Right kidney (tissue), 1 donor: ENCODE measurements around the gene ADAMTS8.
"Not testable (repeated sequence)": the region's sequence is repeated elsewhere in the genome, so short reads cannot be mapped to it uniquely, and the experiment has no call there.

Source experiments
- DNase-seq: peaks from one replicate; pipeline ENCODE4 v3.0.0-alpha.2; 2016

The ADAMTS8 gene

DNA sequence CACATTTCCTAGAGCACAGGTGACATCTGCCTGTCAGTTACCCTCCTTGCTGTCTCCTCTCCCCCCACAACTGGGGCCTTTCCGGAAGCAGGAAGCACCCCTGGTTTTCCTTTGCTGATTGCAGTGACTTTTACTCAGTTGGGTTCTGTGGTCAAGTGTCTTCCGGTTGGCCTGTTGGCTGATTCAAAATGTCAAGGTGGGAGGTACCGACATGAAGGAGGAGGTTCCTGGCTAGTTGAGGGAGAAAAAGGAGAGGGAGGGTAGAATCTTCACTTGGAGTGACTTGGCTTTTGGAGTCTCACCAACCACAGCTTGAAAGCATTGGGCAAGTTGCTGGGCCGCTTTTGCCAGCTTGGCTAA lies 10.7 kb upstream of the ADAMTS8 start:
- no peak for DNase-seq

DNA sequence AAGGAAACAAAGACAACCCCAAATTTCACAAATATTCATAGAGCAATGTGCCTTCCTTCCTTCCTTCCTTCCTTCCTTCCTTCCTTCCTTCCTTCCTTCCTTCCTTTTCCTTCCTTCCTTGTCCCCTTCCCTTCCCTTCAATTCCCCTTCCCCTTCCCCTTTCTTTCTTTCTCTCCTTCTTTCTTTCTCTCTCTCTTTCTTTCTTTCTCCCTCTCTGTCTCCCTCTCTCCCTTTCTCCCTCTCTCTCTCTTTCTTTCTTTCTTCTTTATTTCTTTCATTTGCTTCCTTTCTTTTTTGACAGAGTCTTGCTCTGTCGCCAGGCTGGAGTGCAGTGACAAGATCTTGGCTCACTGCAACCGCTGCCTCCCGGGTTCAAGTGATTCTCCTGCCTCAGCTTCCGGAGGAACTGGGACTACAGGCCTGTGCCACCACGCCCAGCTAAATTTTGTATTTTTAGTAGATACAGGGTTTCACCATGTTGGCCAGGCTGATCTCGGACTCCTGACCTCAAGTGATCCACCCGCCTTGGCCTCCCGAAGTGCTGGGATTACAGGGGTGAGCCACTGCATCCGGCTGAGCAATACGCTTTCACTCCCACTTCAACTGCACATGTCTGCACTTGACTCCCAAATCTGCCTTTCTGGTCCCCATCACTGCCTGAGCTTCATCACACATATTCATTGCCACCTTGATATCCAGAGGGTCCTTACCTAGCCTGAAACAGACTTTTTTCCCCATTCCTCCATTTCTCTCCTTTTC lies 10.2 kb upstream of the ADAMTS8 start:
- not testable (repeated sequence) for DNase-seq

DNA sequence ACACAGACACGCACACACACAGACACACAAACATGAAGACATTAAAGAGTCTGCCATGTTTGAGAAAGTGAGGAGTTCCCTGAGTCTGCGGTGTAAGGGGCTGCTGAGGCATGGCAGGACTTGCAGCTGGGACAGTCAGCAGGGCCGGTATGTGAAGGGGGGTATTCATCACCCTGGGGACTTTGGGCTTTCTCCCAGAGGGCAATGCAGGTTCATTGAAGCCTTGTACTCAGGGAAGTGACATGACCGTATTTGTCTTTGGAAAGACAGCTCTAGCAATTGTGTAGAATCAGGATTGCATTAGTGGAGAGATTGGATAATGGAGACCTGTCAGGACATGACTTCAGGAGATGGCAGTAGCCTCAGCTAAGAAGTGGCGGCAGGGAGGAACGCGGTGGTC lies 9.4 kb upstream of the ADAMTS8 start:
- DNase-seq: no peak

DNA sequence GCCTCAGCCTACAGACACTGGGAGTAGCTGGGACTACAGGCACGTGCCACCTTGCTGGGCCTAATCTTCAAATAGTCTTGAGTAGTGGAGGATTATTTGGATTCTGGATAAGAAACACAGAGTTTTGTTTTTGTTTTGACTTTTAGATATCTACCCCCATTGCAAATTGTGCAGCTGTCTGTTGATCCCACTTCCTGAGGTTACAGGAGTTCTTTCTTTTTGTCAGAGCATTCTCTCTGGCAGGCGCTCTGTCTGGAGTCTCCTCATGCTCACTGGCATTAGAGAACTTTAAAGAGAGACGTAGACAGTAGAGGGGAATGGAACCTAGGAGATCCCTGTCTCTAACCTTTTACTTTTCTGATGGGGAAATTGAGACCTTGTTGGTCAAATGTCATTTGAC lies 7.8 kb upstream of the ADAMTS8 start:
- no peak for DNase-seq

DNA sequence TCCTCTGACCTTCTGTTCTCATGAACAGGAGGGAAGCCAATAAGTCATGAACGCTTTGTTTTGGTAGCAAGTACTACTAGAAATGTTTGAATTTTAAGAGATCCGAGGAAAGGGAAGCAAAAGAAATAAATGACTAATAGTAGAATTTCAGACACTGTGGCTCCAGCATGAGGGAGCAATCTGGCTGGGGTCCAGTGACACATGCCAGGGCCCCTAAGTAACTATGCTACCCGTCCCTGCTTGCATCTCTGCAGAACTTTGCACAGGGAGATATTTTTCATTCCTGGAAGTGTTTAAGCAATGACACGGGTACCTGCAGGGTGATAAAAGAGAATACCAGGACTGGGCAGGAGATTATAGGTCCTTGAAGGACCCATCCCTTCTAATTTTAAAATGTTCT lies 7.3 kb upstream of the ADAMTS8 start:
- no peak for DNase-seq

DNA sequence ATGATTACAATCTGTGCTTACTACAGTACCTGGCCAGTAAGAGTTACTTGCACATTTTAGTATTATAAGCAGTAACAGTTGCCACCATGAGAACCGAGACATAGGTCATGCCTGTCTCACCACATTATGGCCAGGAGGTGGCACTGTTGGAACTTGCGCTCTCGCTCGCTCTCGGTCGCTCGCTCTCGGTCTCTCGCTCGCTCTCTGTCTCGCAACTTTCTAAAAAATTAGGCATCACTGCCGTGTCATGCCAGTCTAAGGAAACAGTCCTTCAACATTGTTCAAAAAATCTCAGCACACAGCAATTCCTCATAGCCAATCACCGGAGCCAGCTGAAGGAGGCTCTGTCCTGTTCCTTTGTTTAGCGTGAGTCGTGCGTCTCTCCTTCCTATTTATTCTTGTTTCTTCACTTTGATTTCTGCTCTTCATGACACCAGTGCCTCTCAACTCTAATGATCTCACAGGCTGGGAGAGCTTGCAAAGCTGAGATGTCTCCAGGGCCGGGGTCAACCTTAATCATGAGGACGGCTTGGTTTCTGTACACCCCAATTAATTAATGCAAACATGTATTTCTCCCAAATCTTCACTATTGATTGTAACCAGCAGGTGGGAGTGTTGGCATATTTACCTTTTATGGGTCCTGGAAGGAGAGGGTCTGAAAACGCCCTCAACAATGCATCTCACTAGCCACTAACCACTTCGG lies 6.3 kb upstream of the ADAMTS8 start:
- peak; percentile 94 for DNase-seq

DNA sequence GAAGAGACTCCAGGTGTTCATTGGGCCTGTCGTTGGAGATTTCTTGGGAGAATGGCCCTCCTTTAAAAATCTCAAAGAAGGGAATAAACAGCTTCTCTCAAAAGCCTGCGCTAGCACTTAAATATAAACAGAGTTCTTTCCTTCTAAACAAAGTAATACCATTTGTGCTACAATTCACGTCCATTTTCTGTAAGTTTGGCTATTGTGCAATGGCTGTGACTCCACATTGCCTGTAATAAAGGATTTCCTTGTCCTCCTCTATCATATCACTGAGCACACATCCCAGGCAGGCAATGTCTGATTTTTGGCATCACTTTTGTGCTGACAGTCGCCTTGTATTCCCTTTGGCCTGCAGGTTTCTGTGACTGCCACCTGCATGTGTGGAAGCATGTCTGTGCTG lies 4.9 kb upstream of the ADAMTS8 start:
- DNase-seq: no peak

DNA sequence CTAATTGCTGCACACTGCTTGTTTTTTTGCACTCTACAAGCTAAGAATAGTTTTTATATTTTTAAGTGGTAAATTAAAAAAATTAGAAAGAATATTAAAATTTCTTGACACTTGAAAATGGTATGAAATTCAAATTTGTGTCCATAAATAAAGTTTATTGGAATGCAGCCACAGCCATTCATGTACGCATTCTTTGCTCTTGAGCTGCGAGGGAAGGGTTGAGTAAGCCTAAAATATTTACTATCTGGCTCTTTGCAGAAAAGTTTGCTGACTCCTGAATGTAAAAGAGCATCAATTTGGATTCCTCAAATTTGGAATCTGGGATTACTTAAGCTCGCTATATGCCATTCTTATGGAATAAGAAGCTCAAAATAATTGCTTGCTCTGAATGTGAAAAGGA lies 3.4 kb upstream of the ADAMTS8 start:
- no peak for DNase-seq

DNA sequence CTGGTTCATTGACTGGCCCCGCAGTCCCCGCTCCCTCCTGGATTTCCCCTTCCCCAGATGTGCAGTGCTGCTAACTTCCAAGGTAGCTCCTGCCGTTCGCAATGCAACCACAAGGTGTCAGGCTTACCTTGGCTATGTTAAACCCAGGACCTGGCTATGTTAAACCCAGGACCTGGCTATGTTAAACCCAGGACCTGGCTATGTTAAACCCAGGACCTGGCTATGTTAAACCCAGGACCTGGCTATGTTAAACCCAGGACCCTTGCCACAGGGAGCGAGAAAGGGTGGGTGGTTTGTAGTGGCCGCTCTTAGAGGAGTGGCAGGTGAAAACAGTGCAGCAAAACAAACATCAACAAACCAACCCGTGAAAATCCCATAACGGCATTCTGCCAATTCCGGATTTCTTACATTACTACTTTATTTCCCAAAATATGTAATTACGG lies 2.9 kb upstream of the ADAMTS8 start:
- no peak for DNase-seq

DNA sequence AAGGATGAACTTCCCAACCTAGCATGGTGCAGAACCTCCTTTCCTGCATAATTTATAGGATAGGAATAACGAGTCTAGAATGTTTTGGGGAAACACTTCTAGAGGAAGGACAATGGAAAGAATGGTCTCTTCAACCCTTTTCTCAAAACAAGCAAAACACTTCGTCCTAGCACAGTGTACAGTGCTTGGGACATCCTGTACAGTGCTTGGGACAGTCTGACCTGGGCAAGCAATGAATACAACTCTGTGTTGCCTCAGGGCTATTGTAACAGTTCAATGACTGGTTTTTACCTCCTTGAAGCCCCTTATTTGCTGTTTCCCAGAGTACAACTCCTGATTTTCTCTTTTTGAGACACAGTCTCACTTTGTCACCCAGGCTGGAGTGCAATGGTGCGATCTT lies 1.6 kb upstream of the ADAMTS8 start:
- no peak for DNase-seq

DNA sequence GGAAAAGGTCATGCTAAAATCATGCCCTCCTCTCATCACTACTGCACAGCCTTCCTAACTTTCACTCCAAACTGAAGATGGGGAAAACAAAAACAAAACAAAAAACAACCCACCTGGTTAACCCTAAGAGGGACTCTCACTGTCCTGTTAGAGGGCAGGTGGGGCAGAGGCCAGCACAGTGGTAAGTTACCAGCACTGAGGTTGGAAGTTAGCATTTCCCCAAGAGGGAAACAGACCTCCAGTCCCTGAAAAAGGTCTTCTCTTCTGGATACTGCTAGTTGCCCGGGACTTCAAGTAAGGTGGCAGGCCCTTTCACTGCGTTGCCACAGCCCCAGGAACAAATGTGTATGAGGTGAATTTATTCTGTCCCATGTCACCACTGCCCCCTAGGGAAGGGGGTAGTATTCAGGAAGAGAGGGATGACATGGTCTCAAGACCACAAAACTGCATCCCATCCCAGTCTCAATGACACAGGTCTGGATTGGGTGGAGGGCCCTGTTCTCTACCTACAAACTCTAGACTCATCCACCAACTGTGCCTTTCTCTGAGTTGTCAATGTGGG lies 792 bp upstream of the ADAMTS8 start:
- no peak for DNase-seq

DNA sequence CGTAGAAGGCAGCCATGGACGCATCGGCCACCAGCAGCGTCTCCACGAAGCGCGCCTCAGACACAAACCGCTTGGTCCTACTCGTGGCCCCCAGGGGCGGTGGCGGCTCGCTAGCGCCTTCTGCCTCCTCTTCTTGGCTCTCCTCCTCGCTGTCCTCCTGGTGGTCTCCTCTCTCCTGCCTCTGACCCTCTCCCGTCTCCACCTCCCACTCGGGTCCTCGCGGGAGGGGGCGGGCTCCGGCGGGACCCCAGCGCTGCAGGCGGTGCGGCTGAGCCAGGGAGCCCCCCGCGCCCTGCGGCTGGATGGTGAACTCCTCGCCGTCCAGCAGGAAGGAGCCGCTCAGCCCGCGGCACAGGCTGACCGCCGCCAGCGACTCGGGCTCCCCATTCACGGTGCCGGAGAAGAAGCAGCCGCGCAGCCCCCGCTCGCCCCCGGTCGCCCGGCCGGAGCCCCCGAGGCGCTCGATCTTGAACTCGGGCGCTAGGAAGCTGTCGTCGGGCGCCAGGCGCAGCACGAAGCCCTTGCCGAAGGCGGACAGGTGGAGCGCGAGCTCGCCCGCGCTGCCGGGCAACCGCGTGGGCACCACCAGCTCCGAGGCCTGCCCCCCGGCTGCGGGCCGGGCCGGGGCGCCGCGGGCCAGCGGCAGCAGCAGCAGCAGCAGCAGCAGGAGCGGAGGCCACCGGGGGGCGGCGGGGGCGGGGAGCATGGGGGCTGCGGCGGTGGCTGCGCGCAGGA lies 661 bp downstream of the ADAMTS8 start:
- DNase-seq: peak; percentile 81

DNA sequence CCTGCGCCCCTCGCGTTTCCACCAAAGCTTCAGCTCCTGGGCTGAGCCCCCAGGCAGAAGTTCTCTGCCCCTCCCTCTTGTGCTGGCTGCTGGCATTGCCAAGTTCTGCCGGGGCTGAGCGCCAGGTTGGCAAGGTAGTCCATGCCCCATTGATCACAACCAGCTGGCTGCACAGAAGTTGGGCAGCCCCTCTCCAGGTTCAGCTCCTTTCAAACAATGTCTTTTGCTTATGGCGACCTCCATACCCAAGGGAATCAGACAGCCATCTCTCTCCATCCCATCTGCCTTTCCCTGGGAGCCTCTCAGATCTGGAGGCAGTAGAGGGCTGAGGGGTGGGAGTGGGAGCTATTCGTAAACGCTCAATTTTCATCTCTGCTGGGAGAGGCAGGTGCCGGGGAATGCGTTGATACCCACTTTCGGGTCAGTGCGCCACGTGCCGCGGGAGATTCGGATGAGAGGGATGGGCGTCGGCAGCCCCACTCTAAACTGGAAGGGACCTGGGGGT lies 1.5 kb downstream of the ADAMTS8 start:
- peak; percentile 33 for DNase-seq

DNA sequence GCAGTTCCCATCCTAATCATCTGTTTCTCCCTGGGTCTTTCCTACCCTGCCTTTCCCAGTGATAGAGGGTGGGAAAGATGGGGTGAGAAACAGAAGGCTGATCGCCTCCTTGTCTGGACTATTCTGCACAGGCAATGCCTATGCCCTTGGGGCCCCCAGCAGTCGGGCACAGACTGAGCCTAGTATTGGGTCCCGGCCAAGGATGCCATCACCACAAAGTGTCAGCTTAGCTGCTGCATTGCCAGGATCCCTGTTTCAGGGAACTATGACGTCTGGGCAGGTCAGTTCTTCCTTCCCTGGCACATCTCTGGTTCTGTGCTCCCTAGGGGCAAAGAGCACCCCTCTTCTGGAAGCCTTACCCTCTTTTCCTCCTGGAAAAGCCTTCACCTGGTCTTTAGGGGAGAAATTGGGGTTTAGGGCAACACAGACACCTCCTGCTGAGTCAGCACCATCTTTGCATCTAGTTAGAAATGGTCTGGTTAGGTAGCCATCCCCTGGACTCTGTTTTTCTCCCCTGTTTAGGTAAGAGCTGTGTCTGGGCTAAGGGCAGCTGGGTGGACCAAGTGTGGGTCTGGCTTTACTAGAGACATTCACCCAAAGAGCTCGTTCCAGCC lies 2.1 kb downstream of the ADAMTS8 start:
- no peak for DNase-seq

DNA sequence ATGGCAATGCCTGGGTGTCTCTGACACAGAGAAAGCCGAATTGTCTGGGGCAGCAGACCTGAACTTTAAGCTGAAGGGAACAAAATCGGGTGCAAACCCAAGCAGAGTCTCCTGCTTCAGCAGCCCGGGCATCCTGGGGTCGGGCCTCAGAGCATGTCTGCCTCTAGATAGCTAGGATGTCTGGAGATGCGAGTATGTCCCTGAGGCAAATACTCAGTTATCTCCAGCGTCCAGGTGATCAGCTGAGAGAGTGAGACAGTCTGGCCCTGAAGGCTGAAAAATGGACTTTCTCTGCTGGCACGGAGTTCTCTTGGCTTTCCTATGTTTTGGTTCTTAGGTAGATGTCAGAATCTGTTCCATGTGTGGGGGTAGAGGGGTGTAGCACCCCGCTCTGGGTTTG lies 3.3 kb downstream of the ADAMTS8 start:
- no peak for DNase-seq

DNA sequence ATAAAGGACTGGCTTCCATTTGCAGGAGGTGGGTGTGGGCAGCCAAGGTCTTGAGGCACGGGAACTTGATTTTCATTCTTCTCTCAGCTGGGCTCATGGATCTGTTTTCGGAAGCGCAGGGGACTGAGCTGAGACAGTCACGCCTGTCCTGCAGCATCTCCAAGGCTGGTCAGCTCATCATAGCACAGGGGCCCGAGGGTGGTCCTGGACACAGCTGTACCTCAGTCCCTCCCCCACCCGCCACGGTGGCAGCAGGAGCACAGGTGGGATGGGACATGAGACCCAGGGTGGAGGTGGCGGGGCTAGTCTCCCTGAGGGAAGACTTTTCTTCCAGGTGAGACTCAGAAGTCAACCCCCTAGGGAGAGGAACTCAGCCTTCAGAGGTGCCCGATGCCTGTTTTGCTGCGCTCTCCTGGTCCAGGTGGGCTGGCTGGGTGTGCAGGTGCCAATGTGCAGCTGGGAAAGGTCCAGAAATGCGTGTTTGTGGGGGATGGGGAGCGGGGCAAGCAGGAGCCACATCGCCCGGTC lies 3.7 kb downstream of the ADAMTS8 start:
- no peak for DNase-seq

DNA sequence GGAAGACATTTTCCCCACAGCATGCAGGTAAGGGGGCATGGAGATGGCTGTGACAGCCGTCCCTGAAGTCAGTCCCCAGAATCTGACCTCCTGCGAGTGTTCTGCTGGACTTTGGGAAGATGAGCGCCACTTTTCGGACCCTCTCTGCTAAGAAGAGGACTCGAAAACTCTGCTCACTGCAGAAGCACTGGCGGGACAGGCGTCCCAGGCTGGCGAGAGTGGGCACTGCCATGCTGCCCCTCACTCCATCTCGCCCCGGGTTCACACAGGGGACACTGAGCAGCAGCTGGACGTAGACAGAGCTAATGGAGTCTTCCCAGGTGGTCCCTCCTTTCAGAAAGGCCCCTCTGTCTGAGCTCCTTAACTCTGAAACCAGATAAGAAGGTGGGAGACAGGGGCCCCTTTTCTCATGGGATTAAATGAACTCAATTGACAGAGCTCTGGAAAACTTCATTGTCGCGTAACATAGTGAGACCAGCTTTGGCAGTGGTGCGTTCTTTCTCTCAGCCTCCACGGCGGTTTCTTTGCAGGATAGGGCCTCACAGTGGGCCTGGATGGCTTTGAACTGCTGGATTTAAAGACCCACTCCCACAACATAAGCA lies 4.8 kb downstream of the ADAMTS8 start:
- DNase-seq: no peak

DNA sequence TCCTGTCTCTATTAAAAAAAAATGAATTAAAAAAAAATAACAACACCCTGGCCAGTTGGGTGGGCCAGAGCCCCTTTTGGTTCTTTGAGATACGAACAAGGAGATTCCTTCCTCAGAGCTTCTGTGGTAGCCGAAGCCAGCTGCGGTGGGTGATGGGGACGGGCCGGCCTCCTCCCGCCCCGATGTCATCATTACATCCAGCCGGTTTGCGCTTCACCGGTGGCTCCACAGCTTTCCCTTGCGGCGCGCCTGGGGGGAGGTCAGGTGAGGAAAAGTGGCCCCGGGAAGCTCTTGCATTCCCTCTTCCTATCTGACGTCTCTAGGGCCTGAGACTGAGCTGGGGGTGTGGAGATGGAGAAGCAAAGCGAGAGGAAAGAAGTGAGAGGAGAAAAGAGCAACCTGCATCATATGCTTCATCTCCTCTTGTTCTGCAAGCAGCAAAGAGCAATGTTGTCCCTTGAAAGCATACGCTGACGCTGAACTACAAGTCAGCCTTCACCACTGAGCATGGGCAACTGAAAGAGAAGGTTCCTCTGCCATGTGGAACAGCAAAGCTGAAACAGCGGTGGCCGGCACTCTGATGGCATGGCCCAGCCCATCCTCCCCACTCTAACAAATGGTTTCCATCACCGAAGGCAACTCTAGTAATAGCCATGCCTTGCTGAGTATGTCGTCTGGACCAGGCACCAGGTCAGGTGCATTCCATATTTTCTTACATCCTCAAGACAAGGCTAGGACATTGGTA lies 6.0 kb downstream of the ADAMTS8 start:
- no peak for DNase-seq

DNA sequence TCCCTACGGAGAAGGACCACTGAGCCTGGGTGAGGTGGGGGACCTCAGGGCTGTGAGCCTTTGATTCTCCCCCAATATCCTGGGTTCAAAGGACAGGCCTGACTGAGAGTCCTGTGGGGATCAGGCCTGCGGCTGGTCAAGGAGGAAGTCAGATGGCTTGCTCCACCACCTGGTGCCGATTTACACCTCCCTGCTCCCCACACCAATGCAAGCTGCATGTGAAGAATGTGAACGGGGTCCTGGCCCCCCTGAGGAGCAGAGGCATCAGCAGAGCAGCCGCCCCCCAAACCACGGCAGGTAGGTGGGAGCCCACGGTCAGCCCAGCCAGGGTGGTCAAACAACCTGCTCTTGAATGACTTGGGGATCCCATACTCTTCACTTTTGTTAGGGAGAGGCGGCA lies 6.7 kb downstream of the ADAMTS8 start:
- no peak for DNase-seq

DNA sequence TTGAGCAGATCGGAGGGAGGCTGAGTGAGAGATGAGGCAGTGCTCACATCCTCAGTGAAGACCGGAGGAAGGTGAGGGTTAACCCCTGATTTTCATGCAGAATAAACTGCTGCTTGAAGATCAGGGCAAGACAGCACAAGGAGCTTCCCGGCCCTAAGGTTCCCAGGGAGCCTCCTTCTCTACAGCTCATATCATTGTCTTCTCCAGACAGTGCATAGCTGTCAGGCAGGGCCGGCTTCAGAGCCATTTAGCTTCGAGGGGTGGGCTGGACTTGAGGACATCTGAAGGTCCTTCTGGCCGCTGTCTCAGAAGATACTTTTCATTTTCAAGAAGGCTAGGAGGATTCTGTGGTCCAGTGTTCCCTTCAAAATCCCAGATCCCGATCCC lies 7.2 kb downstream of the ADAMTS8 start:
- DNase-seq: no peak
